IPS-15b (cell line): Measurements from ENCODE around the gene RAB3GAP2.
"Not testable (repeated sequence)": the region's sequence is repeated elsewhere in the genome, so short reads cannot be mapped to it uniquely, and the experiment has no call there.

Experiments
- H3K27me3 ChIP-seq: one replicate; pipeline ENCODE4 v1.6.1; 2013; ENCODE audit warnings: low read length; ENCODE audit not compliant: control insufficient read depth, insufficient read depth
- H3K36me3 ChIP-seq: one replicate; pipeline ENCODE4 v1.6.1; 2013; ENCODE audit warnings: low read length; ENCODE audit not compliant: control insufficient read depth, insufficient read depth
- H3K4me1 ChIP-seq: one replicate; pipeline ENCODE4 v1.6.1; 2013; ENCODE audit warnings: mild to moderate bottlenecking, low read length; ENCODE audit not compliant: control insufficient read depth, insufficient read depth
- H3K4me3 ChIP-seq: one replicate; pipeline ENCODE4 v1.5.1; 2013; ENCODE audit warnings: low read depth, low read length
- H3K9ac ChIP-seq: one replicate; pipeline ENCODE4 v1.6.1; 2013; ENCODE audit warnings: low read depth, mild to moderate bottlenecking, low read length
- H3K9me3 ChIP-seq: one replicate; pipeline ENCODE4 v1.6.1; 2013; ENCODE audit warnings: mild to moderate bottlenecking, low read length; ENCODE audit not compliant: control insufficient read depth, insufficient read depth

Gene RAB3GAP2

GRCh38 chr1:220159041-220159440 is 113.2 kb downstream of the RAB3GAP2 start:
- Histone ChIP-seq H3K4me3 (no peak overlapping the region), H3K9ac (no peak overlapping the region), H3K27me3 (no peaks in the 10 kb centered on the region), H3K36me3 (peaks cover 12% of the 10 kb centered on the region), H3K4me1 (no peaks in the 10 kb centered on the region), H3K9me3 (no peaks in the 10 kb centered on the region)

GRCh38 chr1:220158530-220158929 is 113.7 kb downstream of the RAB3GAP2 start:
- H3K27me3 ChIP-seq, H3K4me3 ChIP-seq, H3K9ac ChIP-seq, H3K4me1 ChIP-seq, H3K9me3 ChIP-seq: not testable (repeated sequence)
- H3K36me3 ChIP-seq, result peaks cover 12% of the 10 kb centered on the region

DNA sequence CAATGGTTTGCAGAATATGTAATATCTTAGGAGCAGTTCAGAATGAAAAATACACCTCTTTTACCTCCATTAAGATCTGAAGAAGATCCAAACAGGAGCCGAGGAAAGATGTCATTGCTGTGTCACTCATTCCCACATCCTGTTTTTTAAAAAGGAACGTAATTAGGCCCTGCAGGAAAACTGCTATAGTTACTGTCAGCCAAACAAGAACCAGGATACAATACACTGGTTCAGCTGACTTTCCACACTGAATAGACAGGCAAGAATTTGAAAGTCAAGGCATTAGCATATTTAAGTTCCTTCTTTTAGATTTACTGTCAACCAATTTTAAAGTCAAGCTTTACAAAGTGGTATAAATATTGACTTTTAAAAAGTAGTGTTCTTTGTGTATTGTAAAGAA is 114.5 kb downstream of the RAB3GAP2 start:
- Histone ChIP-seq H3K36me3 (peaks cover 12% of the 10 kb centered on the region), H3K4me3 (no peak overlapping the region), H3K27me3 (no peaks in the 10 kb centered on the region), H3K9ac (no peak overlapping the region), H3K9me3 (no peaks in the 10 kb centered on the region), H3K4me1 (no peaks in the 10 kb centered on the region)

GRCh38 chr1:220156620-220157146 is 115.6 kb downstream of the RAB3GAP2 start:
- H3K4me3 ChIP-seq, result no peak overlapping the region
- no peaks in the 10 kb centered on the region for H3K9me3 ChIP-seq
- H3K4me1 ChIP-seq, result no peaks in the 10 kb centered on the region
- H3K9ac ChIP-seq, result no peak overlapping the region
- no peaks in the 10 kb centered on the region for H3K27me3 ChIP-seq
- peaks cover 12% of the 10 kb centered on the region for H3K36me3 ChIP-seq

DNA sequence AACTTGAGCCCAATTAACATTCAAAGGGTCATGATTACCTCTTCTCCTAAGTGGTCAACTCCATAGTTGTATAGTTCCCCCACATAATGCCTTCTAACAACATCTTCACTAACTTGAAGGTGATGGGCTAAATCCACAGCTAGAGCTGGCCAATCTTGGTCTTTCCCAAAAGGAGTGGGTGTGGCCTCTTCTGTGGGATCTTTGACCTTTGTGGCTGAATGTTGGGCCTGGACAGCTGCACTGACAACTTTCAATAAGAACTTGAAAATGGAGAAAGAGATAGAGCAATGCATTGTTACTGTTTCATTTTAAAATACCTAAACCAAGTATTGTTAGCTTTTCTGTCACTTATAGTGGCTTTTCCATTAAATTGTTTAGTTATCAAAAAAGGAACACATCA is 119.1 kb downstream of the RAB3GAP2 start:
- H3K9ac ChIP-seq, result no peak overlapping the region
- H3K4me3 ChIP-seq, result no peak overlapping the region
- H3K36me3 ChIP-seq, result peaks cover 9% of the 10 kb centered on the region
- no peaks in the 10 kb centered on the region for H3K27me3 ChIP-seq
- H3K4me1 ChIP-seq, result no peaks in the 10 kb centered on the region
- H3K9me3 ChIP-seq, result no peaks in the 10 kb centered on the region

- Histone ChIP-seq H3K4me1 (no peaks in the 10 kb centered on the region), H3K9me3 (no peaks in the 10 kb centered on the region), H3K4me3 (no peak overlapping the region), H3K9ac (no peak overlapping the region), H3K36me3 (peaks cover 3% of the 10 kb centered on the region), H3K27me3 (no peaks in the 10 kb centered on the region)
Observed at GRCh38 chr1:220151454-220151853, 120.8 kb downstream of the RAB3GAP2 start.

- Histone ChIP-seq H3K27me3 (no peaks in the 10 kb centered on the region), H3K36me3 (peaks cover 3% of the 10 kb centered on the region), H3K4me3 (no peak overlapping the region), H3K9ac (no peak overlapping the region), H3K4me1 (no peaks in the 10 kb centered on the region), H3K9me3 (no peaks in the 10 kb centered on the region)
Observed at GRCh38 chr1:220149742-220150141, 122.5 kb downstream of the RAB3GAP2 start.

DNA sequence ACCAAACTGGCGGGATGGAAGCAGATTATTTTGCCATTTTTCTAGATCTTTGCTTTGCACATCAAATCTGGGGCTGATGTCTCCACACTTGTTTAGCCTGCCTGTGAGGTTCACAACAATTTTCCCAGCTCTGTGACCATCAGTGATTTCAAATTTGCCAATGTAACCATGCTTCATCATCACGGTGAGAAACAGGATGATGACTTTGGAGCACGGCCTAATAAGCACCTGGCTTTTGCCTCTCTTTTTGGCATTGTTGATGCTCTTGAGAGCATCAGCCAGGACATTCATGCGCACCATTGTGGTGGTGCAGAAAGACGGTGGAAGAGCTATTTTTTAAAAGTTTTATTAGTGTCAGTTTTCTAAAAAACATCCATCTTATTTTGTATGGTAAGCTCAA is 128.2 kb downstream of the RAB3GAP2 start:
- H3K9ac ChIP-seq, result no peak overlapping the region
- no peaks in the 10 kb centered on the region for H3K9me3 ChIP-seq
- no peaks in the 10 kb centered on the region for H3K27me3 ChIP-seq
- no peaks in the 10 kb centered on the region for H3K4me1 ChIP-seq
- H3K4me3 ChIP-seq, result no peak overlapping the region
- peaks cover 3% of the 10 kb centered on the region for H3K36me3 ChIP-seq

- Histone ChIP-seq H3K4me3 (no peak overlapping the region), H3K36me3 (peaks cover 6% of the 10 kb centered on the region)
Observed at GRCh38 chr1:220139966-220140365, 132.3 kb downstream of the RAB3GAP2 start.

GRCh38 chr1:220137019-220137786 is 135.1 kb downstream of the RAB3GAP2 start:
- no peaks in the 10 kb centered on the region for H3K27me3 ChIP-seq
- H3K9me3 ChIP-seq, result no peaks in the 10 kb centered on the region
- peaks cover 6% of the 10 kb centered on the region for H3K36me3 ChIP-seq
- H3K9ac ChIP-seq, result no peak overlapping the region
- H3K4me1 ChIP-seq, result no peaks in the 10 kb centered on the region
- no peak overlapping the region for H3K4me3 ChIP-seq

More at GRCh38 chr1:220139966-220140365, 132.3 kb downstream of the RAB3GAP2 start:
- Histone ChIP-seq H3K9me3 (no peaks in the 10 kb centered on the region), H3K9ac (no peak overlapping the region), H3K4me1 (no peaks in the 10 kb centered on the region), H3K27me3 (no peaks in the 10 kb centered on the region)

DNA sequence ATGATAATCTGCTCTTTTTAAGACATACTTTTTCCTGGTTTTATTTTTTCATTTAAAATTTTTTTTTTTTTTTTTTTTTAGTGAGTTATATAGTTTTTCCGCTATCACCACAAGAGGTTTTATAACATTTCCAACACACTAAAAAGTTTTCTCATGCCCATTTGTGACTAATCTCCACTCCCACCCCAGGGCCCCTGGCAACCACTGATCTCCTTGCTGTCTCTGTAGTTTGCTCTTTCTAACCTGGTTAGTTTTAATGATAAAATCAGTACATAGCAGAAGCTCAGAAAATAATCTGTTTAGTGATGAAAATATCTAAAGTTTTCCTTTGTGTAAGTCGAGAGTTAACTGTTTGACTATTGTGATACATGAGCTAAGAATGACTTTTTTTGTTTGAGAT is 136.5 kb downstream of the RAB3GAP2 start:
- H3K4me3 ChIP-seq, result no peak overlapping the region
- H3K4me1 ChIP-seq, result no peaks in the 10 kb centered on the region
- no peaks in the 10 kb centered on the region for H3K27me3 ChIP-seq
- H3K36me3 ChIP-seq, result peaks cover 6% of the 10 kb centered on the region
- H3K9me3 ChIP-seq, result no peaks in the 10 kb centered on the region
- H3K9ac ChIP-seq, result no peak overlapping the region

- no peaks in the 10 kb centered on the region for H3K4me1 ChIP-seq
- no peak overlapping the region for H3K9ac ChIP-seq
- H3K27me3 ChIP-seq, result no peaks in the 10 kb centered on the region
- no peaks in the 10 kb centered on the region for H3K9me3 ChIP-seq
- H3K4me3 ChIP-seq, result no peak overlapping the region
- no peaks in the 10 kb centered on the region for H3K36me3 ChIP-seq
Observed at GRCh38 chr1:220129479-220130210, 142.6 kb downstream of the RAB3GAP2 start.
